Trophoblast cell (in vitro differentiated cells and primary cell): Measurements from ENCODE around the gene SF3B6.
A peak's percentile ranks its signal among the peaks of the same experiment; 100 is the strongest.

ENCODE experiments used
- DNase-seq, 2 donors: peaks; one replicate each; pipeline ENCODE4 v3.0.0-alpha.2; 2016
- H2AFZ ChIP-seq: 2 replicates; pipeline ENCODE4 v1.6.1; 2013; ENCODE audit warnings: low read length, moderate library complexity, mild to moderate bottlenecking; ENCODE audit not compliant: insufficient read depth, poor library complexity
- H2AK5ac ChIP-seq: 2 replicates; pipeline ENCODE4 v1.6.1; 2013; ENCODE audit warnings: mild to moderate bottlenecking, low read length
- H2BK120ac ChIP-seq: 2 replicates; pipeline ENCODE4 v1.6.1; 2013; ENCODE audit warnings: low read length, mild to moderate bottlenecking, moderate library complexity; ENCODE audit not compliant: insufficient read depth, poor library complexity
- H2BK12ac ChIP-seq: 2 replicates; pipeline ENCODE4 v1.6.1; 2013; ENCODE audit warnings: mild to moderate bottlenecking, low read length, moderate library complexity
- H2BK5ac ChIP-seq: 2 replicates; pipeline ENCODE4 v1.6.1; 2013; ENCODE audit warnings: low read length, low read depth, moderate library complexity, mild to moderate bottlenecking; ENCODE audit not compliant: poor library complexity
- H3K14ac ChIP-seq: 2 replicates; pipeline ENCODE4 v1.6.1; 2013; ENCODE audit warnings: mild to moderate bottlenecking, low read length
- H3K18ac ChIP-seq: 2 replicates; pipeline ENCODE4 v1.6.1; 2013; ENCODE audit warnings: mild to moderate bottlenecking, low read length
- H3K23ac ChIP-seq: 2 replicates; pipeline ENCODE4 v1.6.1; 2013; ENCODE audit warnings: low read length
- H3K27ac ChIP-seq: 2 replicates; pipeline ENCODE4 v1.5.1; 2013; ENCODE audit warnings: low read depth, mild to moderate bottlenecking, inconsistent platforms, low read length, moderate library complexity
- H3K27me3 ChIP-seq: 2 replicates; pipeline ENCODE4 v1.6.1; 2013; ENCODE audit warnings: inconsistent platforms, mild to moderate bottlenecking, low read length, moderate library complexity; ENCODE audit not compliant: insufficient read depth
- H3K36me3 ChIP-seq, 2 experiments: 1 replicate in 1 of 2; 2 replicates in 1 of 2; pipeline ENCODE4 v1.6.1; 2013; ENCODE audit warnings: low read length in 2 of 2, mild to moderate bottlenecking in 2 of 2, moderate library complexity in 1 of 2; ENCODE audit not compliant: insufficient read depth in 2 of 2, control insufficient read depth in 1 of 2
- H3K4ac ChIP-seq: 2 replicates; pipeline ENCODE4 v1.6.1; 2013; ENCODE audit warnings: low read depth, mild to moderate bottlenecking, low read length, moderate library complexity
- H3K4me1 ChIP-seq, 2 experiments: 1 replicate in 1 of 2; 2 replicates in 1 of 2; pipeline ENCODE4 v1.6.1; 2013; ENCODE audit warnings: low read length in 2 of 2, mild to moderate bottlenecking in 2 of 2, moderate library complexity in 1 of 2; ENCODE audit not compliant: insufficient read depth in 2 of 2, control insufficient read depth in 1 of 2
- H3K4me2 ChIP-seq: 2 replicates; pipeline ENCODE4 v1.6.1; 2013; ENCODE audit warnings: inconsistent platforms, mild to moderate bottlenecking, low read length, moderate library complexity
- H3K4me3 ChIP-seq: 2 replicates; pipeline ENCODE4 v1.5.1; 2013; ENCODE audit warnings: mild to moderate bottlenecking, low read depth, low read length, inconsistent platforms
- H3K79me1 ChIP-seq: one replicate; pipeline ENCODE4 v1.6.1; 2013; ENCODE audit warnings: low read length
- H3K79me2 ChIP-seq: 2 replicates; pipeline ENCODE4 v1.6.1; 2013; ENCODE audit warnings: low read length, mild to moderate bottlenecking; ENCODE audit not compliant: control insufficient read depth, insufficient read depth, poor library complexity
- H3K9ac ChIP-seq: 2 replicates; pipeline ENCODE4 v1.6.1; 2013; ENCODE audit warnings: mild to moderate bottlenecking, low read length
- H3K9me3 ChIP-seq: 2 replicates; pipeline ENCODE4 v1.6.1; 2013; ENCODE audit warnings: low read depth, mild to moderate bottlenecking, control low read depth, inconsistent platforms, low read length; ENCODE audit not compliant: insufficient read depth
- H4K12ac ChIP-seq: 2 replicates; pipeline ENCODE4 v1.6.1; 2013; ENCODE audit warnings: low read depth, mild to moderate bottlenecking, low read length, moderate library complexity
- H4K8ac ChIP-seq: 2 replicates; pipeline ENCODE4 v1.6.1; 2013; ENCODE audit warnings: low read depth, mild to moderate bottlenecking, low read length, moderate library complexity
- H4K91ac ChIP-seq: one replicate; pipeline ENCODE4 v1.6.1; 2013; ENCODE audit warnings: low read depth, mild to moderate bottlenecking, low read length, moderate library complexity
- WGBS: extraction: QIAGEN DNeasy Blood & Tissue Kit; methylation state at CpG from one replicate; pipeline ENCODE4 v1.1.7; 2013; ENCODE audit warnings: missing lambda C conversion rate; ENCODE audit not compliant: insufficient read length, insufficient coverage; ENCODE audit errors: extremely low coverage; 5-methylcytosine and 5-hydroxymethylcytosine counted together

Gene SF3B6

DNA sequence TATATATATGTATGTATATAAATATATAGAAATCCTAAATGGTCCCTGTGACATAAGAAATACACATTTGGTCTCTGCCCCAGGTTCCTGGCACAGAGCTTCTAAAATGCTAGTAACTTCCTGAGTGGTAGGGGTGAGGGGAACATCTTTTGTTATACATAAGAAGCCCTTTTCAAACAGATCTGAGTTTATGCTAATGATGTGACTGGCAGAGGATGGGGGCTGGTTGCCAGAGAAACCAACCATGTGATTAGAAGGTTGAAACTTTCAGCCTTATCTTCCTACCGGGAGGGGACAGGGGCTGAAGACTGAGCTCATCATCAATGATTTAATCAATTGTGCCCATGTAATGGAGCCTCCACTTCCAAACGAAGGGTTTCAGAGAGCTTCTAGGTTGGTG lies 49.9 kb downstream of the SF3B6 start:
- Histone ChIP-seq H3K36me3 (peaks cover 14 to 29% of the 10 kb centered on the region in 2 experiments), H3K27me3 (no peaks in the 10 kb centered on the region), H3K9ac (no peak overlapping the region), H3K4me1 (no peaks in the 10 kb centered on the region), H4K12ac (no peak overlapping the region), H3K79me1 (no peaks in the 10 kb centered on the region), H3K79me2 (no peaks in the 10 kb centered on the region), H3K4me3 (no peak overlapping the region), H4K8ac (no peak overlapping the region), H2AK5ac (no peak overlapping the region), H3K18ac (no peak overlapping the region), H3K4ac (no peak overlapping the region), H3K9me3 (peaks cover 5% of the 10 kb centered on the region), H2BK120ac (no peak overlapping the region), H2BK12ac (no peak overlapping the region), H2AFZ (no peak overlapping the region), H3K14ac (no peak overlapping the region), H4K91ac (no peak overlapping the region), H3K4me2 (no peak overlapping the region), H3K23ac (no peak overlapping the region), H2BK5ac (no peak overlapping the region), H3K27ac (no peak overlapping the region)
- WGBS = no CpG with 5 or more reads among the region's 2 CpGs
- DNase-seq = no peak

DNA sequence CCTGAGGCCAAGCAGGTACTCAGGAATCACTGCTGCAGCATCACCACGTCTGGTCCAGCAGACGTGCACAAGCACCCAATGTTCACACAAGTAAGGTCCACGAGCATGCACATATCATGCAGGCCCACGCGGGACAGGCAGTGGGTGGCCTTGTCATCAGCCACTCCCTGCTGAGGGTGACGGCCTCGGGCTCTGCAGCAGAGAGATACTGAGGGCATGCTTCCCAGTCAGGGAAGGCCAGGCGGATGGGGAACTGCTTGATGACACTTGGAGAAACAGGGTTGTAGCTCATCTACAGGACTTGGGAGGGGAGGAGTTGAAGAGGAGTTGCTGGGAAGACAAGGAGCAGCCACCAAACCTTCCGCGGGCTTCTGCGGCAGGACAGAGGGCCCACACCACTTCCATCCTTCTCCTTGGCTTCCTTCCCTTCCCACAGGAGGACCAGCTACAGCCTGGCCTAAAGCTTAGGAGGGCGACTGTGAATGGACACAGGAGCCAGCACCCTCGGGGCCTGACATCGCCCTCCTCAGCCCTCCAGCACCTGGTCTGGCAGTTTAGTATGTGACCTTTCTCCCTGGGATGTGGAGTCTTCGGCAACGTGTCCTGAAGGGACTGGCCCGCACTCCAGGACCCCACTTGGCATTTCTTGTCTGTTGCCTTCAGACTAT lies 51.0 kb downstream of the SF3B6 start:
- H3K4me2 ChIP-seq = no peak overlapping the region
- no peak overlapping the region for H3K9ac ChIP-seq
- no peaks in the 10 kb centered on the region for H3K79me1 ChIP-seq
- no peak overlapping the region for H2BK12ac ChIP-seq
- no peak overlapping the region for H2AFZ ChIP-seq
- no peaks in the 10 kb centered on the region for H3K27me3 ChIP-seq
- peaks cover 5% of the 10 kb centered on the region for H3K9me3 ChIP-seq
- no peak overlapping the region for H3K18ac ChIP-seq
- H2BK5ac ChIP-seq = no peak overlapping the region
- no peak overlapping the region for H3K23ac ChIP-seq
- H4K8ac ChIP-seq = no peak overlapping the region
- peak overlapping the region; percentile 23 for H3K4me3 ChIP-seq
- no peak for DNase-seq
- no peak overlapping the region for H3K27ac ChIP-seq
- H3K79me2 ChIP-seq = no peaks in the 10 kb centered on the region
- no CpG with 5 or more reads among the region's 17 CpGs for WGBS
- H3K4me1 ChIP-seq = no peaks in the 10 kb centered on the region
- no peak overlapping the region for H3K4ac ChIP-seq
- no peak overlapping the region for H4K12ac ChIP-seq
- no peak overlapping the region for H4K91ac ChIP-seq
- no peak overlapping the region for H2BK120ac ChIP-seq
- no peak overlapping the region for H2AK5ac ChIP-seq
- peaks cover 11 to 22% of the 10 kb centered on the region in 2 experiments for H3K36me3 ChIP-seq
- no peak overlapping the region for H3K14ac ChIP-seq

DNA sequence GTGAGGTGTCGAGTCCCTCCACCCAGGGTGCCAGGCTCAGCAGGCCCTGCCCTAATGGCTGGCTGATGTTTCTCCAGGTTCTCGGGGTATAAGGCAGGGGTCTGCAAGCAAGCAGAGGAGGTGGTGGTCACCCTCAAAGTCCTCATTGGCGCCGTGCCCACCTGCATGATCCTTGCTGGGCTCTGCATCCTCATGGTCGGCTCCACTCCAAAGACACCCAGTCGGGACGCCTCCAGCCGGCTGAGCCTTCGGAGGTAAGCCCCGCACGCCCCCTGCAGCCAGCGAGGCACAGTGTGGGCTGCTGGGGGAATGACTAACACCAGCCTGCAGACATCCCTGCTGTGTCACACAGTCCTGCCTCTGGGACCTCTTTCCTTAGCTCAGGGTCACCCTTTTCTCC lies 52.1 kb downstream of the SF3B6 start:
- no CpG with 5 or more reads among the region's 12 CpGs for WGBS

DNA sequence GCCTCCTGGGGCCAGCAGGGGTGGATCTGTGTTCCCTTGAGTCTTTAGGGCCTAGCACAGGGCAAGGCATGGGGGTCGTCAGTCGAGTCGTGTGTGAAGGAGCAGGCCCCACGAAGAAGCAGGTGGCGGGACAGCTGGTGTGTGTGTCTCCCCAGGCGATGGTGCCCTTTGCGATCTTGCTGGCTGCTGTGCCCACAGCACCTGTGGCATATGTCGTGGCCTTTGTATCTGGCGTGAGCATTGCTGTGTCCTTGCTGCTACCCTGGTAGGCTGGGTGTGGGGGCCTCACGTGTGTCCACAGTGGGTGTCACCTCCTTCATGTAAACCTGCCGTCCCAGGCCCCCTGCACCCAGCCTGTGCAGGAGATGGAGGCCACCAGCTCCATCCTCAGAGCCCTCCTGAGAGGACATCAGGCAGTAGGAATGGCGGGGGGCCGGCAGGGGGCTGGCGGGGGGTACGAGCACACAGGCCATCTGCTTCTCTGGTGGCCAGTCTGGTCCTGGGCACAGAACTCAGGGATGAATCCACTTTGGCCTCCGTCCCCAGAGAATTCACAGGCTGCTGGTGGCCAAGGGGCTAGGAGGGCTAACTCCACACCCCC lies 53.1 kb downstream of the SF3B6 start:
- no peak overlapping the region for H2BK12ac ChIP-seq
- no peak overlapping the region for H2AK5ac ChIP-seq
- no peak overlapping the region for H3K18ac ChIP-seq
- H3K4me1 ChIP-seq = no peaks in the 10 kb centered on the region
- no peak overlapping the region for H3K14ac ChIP-seq
- no peak overlapping the region for H3K4me2 ChIP-seq
- DNase-seq = no peak
- H3K27me3 ChIP-seq = no peaks in the 10 kb centered on the region
- no peak overlapping the region for H3K4me3 ChIP-seq
- no peak overlapping the region for H2BK5ac ChIP-seq
- no peaks in the 10 kb centered on the region for H3K79me2 ChIP-seq
- no peak overlapping the region for H2BK120ac ChIP-seq
- no peaks in the 10 kb centered on the region for H3K79me1 ChIP-seq
- H2AFZ ChIP-seq = no peak overlapping the region
- no CpG with 5 or more reads among the region's 16 CpGs for WGBS
- no peak overlapping the region for H3K27ac ChIP-seq
- no peak overlapping the region for H3K9ac ChIP-seq
- no peak overlapping the region for H4K12ac ChIP-seq
- H3K9me3 ChIP-seq = peaks cover 5% of the 10 kb centered on the region
- H4K8ac ChIP-seq = no peak overlapping the region
- H4K91ac ChIP-seq = no peak overlapping the region
- H3K36me3 ChIP-seq = peaks cover 11 to 15% of the 10 kb centered on the region in 2 experiments
- H3K4ac ChIP-seq = no peak overlapping the region
- H3K23ac ChIP-seq = no peak overlapping the region

More for the DNA sequence above, 52.1 kb downstream of the SF3B6 start:
- Histone ChIP-seq H3K4me3 (no peak overlapping the region), H3K79me1 (no peaks in the 10 kb centered on the region), H3K4ac (no peak overlapping the region), H2AFZ (no peak overlapping the region), H4K8ac (no peak overlapping the region), H3K27me3 (no peaks in the 10 kb centered on the region), H3K14ac (no peak overlapping the region), H3K4me2 (no peak overlapping the region), H3K18ac (no peak overlapping the region), H2BK120ac (no peak overlapping the region), H2BK5ac (no peak overlapping the region), H4K12ac (no peak overlapping the region), H3K9ac (no peak overlapping the region), H3K79me2 (no peaks in the 10 kb centered on the region), H3K4me1 (no peaks in the 10 kb centered on the region), H3K9me3 (peaks cover 5% of the 10 kb centered on the region), H3K23ac (no peak overlapping the region), H3K36me3 (peaks cover 11 to 15% of the 10 kb centered on the region in 2 experiments), H3K27ac (no peak overlapping the region), H2BK12ac (no peak overlapping the region), H4K91ac (no peak overlapping the region), H2AK5ac (no peak overlapping the region)
- peak; percentile 38 to 51 for DNase-seq
